Measurements from ENCODE around the gene PPP3CA. TPM values are rescaled to one million over a fixed set of nuclear protein-coding genes. Genes with fewer than 3 reads are reported as not detected.
A peak's percentile ranks its signal among the peaks of the same experiment; 100 is the strongest.

The PPP3CA gene
- total and polyA plus RNA-seq, 2 donors (not counting 1 experiment from before 2014, with no cell fraction given): 66.4 to 79.3 TPM

- Histone ChIP-seq H3K36me3 (ENCODE audit: control insufficient read depth, insufficient read depth, low read length) (no peaks in the 10 kb centered on the region), H3K27ac (ENCODE audit: insufficient read depth, low read length) (no peak overlapping the region), H3K4me1 (ENCODE audit: control insufficient read depth, extremely low read depth, insufficient read depth, low read length) (no peaks in the 10 kb centered on the region), H4K20me1 (ENCODE audit: control insufficient read depth, extremely low read depth, insufficient read depth, low read length) (no peaks in the 10 kb centered on the region), H3K27me3 (ENCODE audit: control insufficient read depth, insufficient read depth, low read length) (no peaks in the 10 kb centered on the region), H3K9me3 (ENCODE audit: control insufficient read depth, insufficient read depth, low read depth, low read length) (no peaks in the 10 kb centered on the region), H3K4me3 (replicated peaks in 1 of 4; ENCODE audit: control extremely low read depth in 1 of 4, insufficient read depth in 1 of 4, low read depth in 3 of 4, low read length in 4 of 4) (no peak overlapping the region), H3K79me2 (ENCODE audit: control insufficient read depth, insufficient read depth, low read length) (peaks cover 25% of the 10 kb centered on the region), H3K9ac (ENCODE audit: insufficient read depth, low read length) (no peak overlapping the region), H2AFZ (ENCODE audit: low read length) (no peak overlapping the region), H3K4me2 (ENCODE audit: extremely low read depth, insufficient read depth, low read length) (no peak overlapping the region)
- peak in 1 of 2 donors; percentile 19 for DNase-seq (ENCODE audit: low read depth in 2 of 2)
- no peak for TF ChIP-seq CTCF (conservative IDR thresholded peaks at IDR 0.05 in 1 of 2, IDR thresholded peaks at IDR 0.05 in 1 of 2; ENCODE audit: low read depth in 1 of 2, low read length in 2 of 2)
- TF ChIP-seq EZH2 (IDR thresholded peaks at IDR 0.05; ENCODE audit: low read length, missing control alignments): no peak
Observed at GRCh38 chr4:101295691-101296090, 51.6 kb downstream of the PPP3CA start.

- H3K79me2 ChIP-seq (ENCODE audit: control insufficient read depth, insufficient read depth, low read length): peaks cover 28% of the 10 kb centered on the region
- H4K20me1 ChIP-seq (ENCODE audit: control insufficient read depth, extremely low read depth, insufficient read depth, low read length): no peaks in the 10 kb centered on the region
- no peaks in the 10 kb centered on the region for H3K4me1 ChIP-seq (ENCODE audit: control insufficient read depth, extremely low read depth, insufficient read depth, low read length)
Observed at GRCh38 chr4:101294597-101294996, 52.7 kb downstream of the PPP3CA start.

GRCh38 chr4:101292901-101293300, 54.4 kb downstream of the PPP3CA start:
- H3K27me3 ChIP-seq (ENCODE audit: control insufficient read depth, insufficient read depth, low read length): no peaks in the 10 kb centered on the region
- no peak overlapping the region for H3K4me2 ChIP-seq (ENCODE audit: extremely low read depth, insufficient read depth, low read length)
- no peaks in the 10 kb centered on the region for H3K36me3 ChIP-seq (ENCODE audit: control insufficient read depth, insufficient read depth, low read length)
- no peak overlapping the region for H3K4me3 ChIP-seq (replicated peaks in 1 of 4; ENCODE audit: control extremely low read depth in 1 of 4, insufficient read depth in 1 of 4, low read depth in 3 of 4, low read length in 4 of 4)
- H3K4me1 ChIP-seq (ENCODE audit: control insufficient read depth, extremely low read depth, insufficient read depth, low read length): no peaks in the 10 kb centered on the region
- H3K9me3 ChIP-seq (ENCODE audit: control insufficient read depth, insufficient read depth, low read depth, low read length): no peaks in the 10 kb centered on the region
- peak; percentile 66 to 93 for DNase-seq (ENCODE audit: low read depth in 2 of 2)
- no peak overlapping the region for H2AFZ ChIP-seq (ENCODE audit: low read length)
- H3K9ac ChIP-seq (ENCODE audit: insufficient read depth, low read length): no peak overlapping the region
- H4K20me1 ChIP-seq (ENCODE audit: control insufficient read depth, extremely low read depth, insufficient read depth, low read length): no peaks in the 10 kb centered on the region
- H3K79me2 ChIP-seq (ENCODE audit: control insufficient read depth, insufficient read depth, low read length): peaks cover 30% of the 10 kb centered on the region
- H3K27ac ChIP-seq (ENCODE audit: insufficient read depth, low read length): no peak overlapping the region
- TF ChIP-seq CTCF (conservative IDR thresholded peaks at IDR 0.05 in 1 of 2, IDR thresholded peaks at IDR 0.05 in 1 of 2; ENCODE audit: low read depth in 1 of 2, low read length in 2 of 2) (no peak), EZH2 (IDR thresholded peaks at IDR 0.05; ENCODE audit: low read length, missing control alignments) (no peak)

More at GRCh38 chr4:101294597-101294996, 52.7 kb downstream of the PPP3CA start:
- H3K36me3 ChIP-seq (ENCODE audit: control insufficient read depth, insufficient read depth, low read length): no peaks in the 10 kb centered on the region
- H2AFZ ChIP-seq (ENCODE audit: low read length): no peak overlapping the region
- H3K4me2 ChIP-seq (ENCODE audit: extremely low read depth, insufficient read depth, low read length): no peak overlapping the region
- no peak for TF ChIP-seq CTCF (conservative IDR thresholded peaks at IDR 0.05 in 1 of 2, IDR thresholded peaks at IDR 0.05 in 1 of 2; ENCODE audit: low read depth in 1 of 2, low read length in 2 of 2)
- no peak for TF ChIP-seq EZH2 (IDR thresholded peaks at IDR 0.05; ENCODE audit: low read length, missing control alignments)
- no peak overlapping the region for H3K27ac ChIP-seq (ENCODE audit: insufficient read depth, low read length)
- H3K9me3 ChIP-seq (ENCODE audit: control insufficient read depth, insufficient read depth, low read depth, low read length): no peaks in the 10 kb centered on the region
- H3K4me3 ChIP-seq (replicated peaks in 1 of 4; ENCODE audit: control extremely low read depth in 1 of 4, insufficient read depth in 1 of 4, low read depth in 3 of 4, low read length in 4 of 4): no peak overlapping the region
- no peak for DNase-seq (ENCODE audit: low read depth in 2 of 2)
- H3K27me3 ChIP-seq (ENCODE audit: control insufficient read depth, insufficient read depth, low read length): no peaks in the 10 kb centered on the region
- H3K9ac ChIP-seq (ENCODE audit: insufficient read depth, low read length): no peak overlapping the region
